Neural cell (in vitro differentiated cells): ENCODE results near the gene KIF1C. TPM values are rescaled to one million over a fixed set of nuclear protein-coding genes. Genes with fewer than 3 reads are reported as not detected.
A peak's percentile ranks its signal among the peaks of the same experiment; 100 is the strongest.

Source experiments
- H2AFZ ChIP-seq: fragments of 200-600, 300-800 bp; sonication (generic), shearing (Covaris generic); 2 replicates; pipeline ENCODE4 v1.6.0; 2014; ENCODE audit warnings: low read depth, mild to moderate bottlenecking, antibody characterized with exemption, low read length, moderate library complexity
- H3F3A ChIP-seq: fragments of 200-600 bp; shearing (Covaris generic); 2 replicates; pipeline ENCODE4 v1.6.1; 2016; ENCODE audit warnings: mild to moderate bottlenecking, moderate library complexity, mixed read lengths, antibody characterized with exemption, low read length; ENCODE audit not compliant: insufficient read depth, poor library complexity, severe bottlenecking
- H3K27ac ChIP-seq: fragments of 200-600, 300-800 bp; sonication (generic), shearing (Covaris generic); 2 replicates; pipeline ENCODE4 v1.5.1; 2014; ENCODE audit warnings: mild to moderate bottlenecking, low read length, moderate library complexity
- H3K27me3 ChIP-seq: fragments of 300-800, 200-600 bp; sonication (generic), shearing (Covaris generic); 2 replicates; pipeline ENCODE4 v1.6.0; 2014; ENCODE audit warnings: mild to moderate bottlenecking, low read depth, low read length, moderate library complexity; ENCODE audit not compliant: insufficient read depth
- H3K36me3 ChIP-seq: fragments of 300-800, 200-600 bp; sonication (generic), shearing (Covaris generic); 2 replicates; pipeline ENCODE4 v1.5.1; 2014; ENCODE audit warnings: mild to moderate bottlenecking, antibody characterized with exemption, low read length, moderate library complexity; ENCODE audit not compliant: insufficient read depth
- H3K4me2 ChIP-seq: fragments of 300-800, 200-600 bp; sonication (generic), shearing (Covaris generic); 2 replicates; pipeline ENCODE4 v1.6.0; 2014; ENCODE audit warnings: mild to moderate bottlenecking, low read length
- H3K4me3 ChIP-seq: fragments of 300-800, 200-600 bp; sonication (generic), shearing (Covaris generic); 2 replicates; pipeline ENCODE4 v1.5.1; 2014; ENCODE audit warnings: mild to moderate bottlenecking, low read length, moderate library complexity
- H3K79me2 ChIP-seq: fragments of 200-600 bp; shearing (Covaris generic); replicated peaks from 2 replicates; pipeline ENCODE4 v1.6.0; 2014; ENCODE audit warnings: mild to moderate bottlenecking, low read length, moderate library complexity; ENCODE audit not compliant: insufficient read depth
- H3K9ac ChIP-seq: fragments of 300-800, 200-600 bp; sonication (generic), shearing (Covaris generic); 2 replicates; pipeline ENCODE4 v1.6.1; 2016; ENCODE audit warnings: mild to moderate bottlenecking, low read length, mixed read lengths
- H3K9me2 ChIP-seq: fragments of 200-600 bp; shearing (Covaris generic); 2 replicates; pipeline ENCODE4 v1.6.1; 2016; ENCODE audit warnings: mild to moderate bottlenecking, low read length, mixed read lengths; ENCODE audit not compliant: insufficient read depth
- H3K9me3 ChIP-seq: fragments of 200-600, 300-800 bp; sonication (generic), shearing (Covaris generic); 2 replicates; pipeline ENCODE4 v1.6.1; 2016; ENCODE audit warnings: mild to moderate bottlenecking, mixed run types, low read length, moderate library complexity, mixed read lengths
- H4K20me1 ChIP-seq: fragments of 200-600 bp; shearing (Covaris generic); 2 replicates; pipeline ENCODE4 v1.6.1; 2016; ENCODE audit warnings: mild to moderate bottlenecking, mixed run types; ENCODE audit not compliant: insufficient read depth
- EP300 ChIP-seq: fragments of 450-650 bp; conservative IDR thresholded peaks from 2 replicates; pipeline ENCODE4 v1.6.1; 2014; ENCODE audit warnings: antibody characterized with exemption, mild to moderate bottlenecking, moderate library complexity; ENCODE audit not compliant: poor library complexity, severe bottlenecking
- EZH2 ChIP-seq: fragments of 200-600, 300-800 bp; shearing (Covaris generic), sonication (generic); IDR thresholded peaks from 2 replicates; pipeline ENCODE4 v1.6.1; 2014; ENCODE audit warnings: antibody characterized with exemption, low read length, borderline replicate concordance, mild to moderate bottlenecking; ENCODE audit not compliant: insufficient read depth, poor library complexity, severe bottlenecking
- MXI1 ChIP-seq: fragments of 450-650 bp; conservative IDR thresholded peaks from 2 replicates; pipeline ENCODE4 v1.6.1; 2014; ENCODE audit warnings: antibody characterized with exemption, mild to moderate bottlenecking; ENCODE audit not compliant: poor library complexity, severe bottlenecking
- POLR2AphosphoS5 ChIP-seq: IDR thresholded peaks from 2 replicates; pipeline ENCODE4 v1.6.1; 2012
- RAD21 ChIP-seq: fragments of 450-650 bp; conservative IDR thresholded peaks from 2 replicates; pipeline ENCODE4 v1.6.1; 2014; ENCODE audit warnings: antibody characterized with exemption, mild to moderate bottlenecking, moderate library complexity
- REST ChIP-seq: IDR thresholded peaks from 2 replicates; pipeline ENCODE4 v1.6.1; 2012; ENCODE audit warnings: borderline replicate concordance
- SMC3 ChIP-seq: fragments of 450-650 bp; conservative IDR thresholded peaks from 2 replicates; pipeline ENCODE4 v1.6.1; 2014; ENCODE audit warnings: antibody characterized with exemption, mild to moderate bottlenecking, moderate library complexity; ENCODE audit not compliant: poor library complexity
- TAF1 ChIP-seq: IDR thresholded peaks from 2 replicates; pipeline ENCODE4 v1.6.1; 2012; ENCODE audit warnings: low read depth
- polyA plus RNA-seq: library from polyadenylated mRNA; depleted of rRNA; stranded (reverse); fragments of >200 nt; gene quantifications from 2 replicates; pipeline ENCODE4 v1.2.3, GENCODE V29; 2014
- TF ChIP-seq, protein P1 (sequence below): fragments of 450-650 bp; IDR thresholded peaks from 2 replicates; pipeline ENCODE4 v1.5.1; 2014; ENCODE audit warnings: antibody characterized with exemption, mild to moderate bottlenecking, moderate library complexity; ENCODE audit not compliant: poor library complexity, severe bottlenecking

Gene KIF1C
- polyA plus RNA-seq, 1 donor from 2014 or later = 8.3 TPM

- no peaks in the 10 kb centered on the region for H3K36me3 ChIP-seq
- H3K9me2 ChIP-seq = no peaks in the 10 kb centered on the region
- peaks cover 9% of the 10 kb centered on the region for H3F3A ChIP-seq
- no peak for TF ChIP-seq REST
- peak; percentile 62 for TF ChIP-seq MXI1
- peak; percentile 32 for TF ChIP-seq POLR2AphosphoS5
- TF ChIP-seq, protein P1, sequence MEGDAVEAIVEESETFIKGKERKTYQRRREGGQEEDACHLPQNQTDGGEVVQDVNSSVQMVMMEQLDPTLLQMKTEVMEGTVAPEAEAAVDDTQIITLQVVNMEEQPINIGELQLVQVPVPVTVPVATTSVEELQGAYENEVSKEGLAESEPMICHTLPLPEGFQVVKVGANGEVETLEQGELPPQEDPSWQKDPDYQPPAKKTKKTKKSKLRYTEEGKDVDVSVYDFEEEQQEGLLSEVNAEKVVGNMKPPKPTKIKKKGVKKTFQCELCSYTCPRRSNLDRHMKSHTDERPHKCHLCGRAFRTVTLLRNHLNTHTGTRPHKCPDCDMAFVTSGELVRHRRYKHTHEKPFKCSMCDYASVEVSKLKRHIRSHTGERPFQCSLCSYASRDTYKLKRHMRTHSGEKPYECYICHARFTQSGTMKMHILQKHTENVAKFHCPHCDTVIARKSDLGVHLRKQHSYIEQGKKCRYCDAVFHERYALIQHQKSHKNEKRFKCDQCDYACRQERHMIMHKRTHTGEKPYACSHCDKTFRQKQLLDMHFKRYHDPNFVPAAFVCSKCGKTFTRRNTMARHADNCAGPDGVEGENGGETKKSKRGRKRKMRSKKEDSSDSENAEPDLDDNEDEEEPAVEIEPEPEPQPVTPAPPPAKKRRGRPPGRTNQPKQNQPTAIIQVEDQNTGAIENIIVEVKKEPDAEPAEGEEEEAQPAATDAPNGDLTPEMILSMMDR = peak; percentile 54
- no peak for TF ChIP-seq RAD21
- peak overlapping the region; percentile 97 for H3K27ac ChIP-seq
- no peaks in the 10 kb centered on the region for H4K20me1 ChIP-seq
- H3K4me3 ChIP-seq = peak overlapping the region; percentile 71
- H3K4me2 ChIP-seq = peak overlapping the region; percentile 60
- H2AFZ ChIP-seq = peak overlapping the region; percentile 40
- H3K9me3 ChIP-seq = no peaks in the 10 kb centered on the region
- no peaks in the 10 kb centered on the region for H3K27me3 ChIP-seq
- H3K79me2 ChIP-seq = no peaks in the 10 kb centered on the region
- H3K9ac ChIP-seq = peak overlapping the region; percentile 89
These were observed 30.8 kb upstream of the KIF1C start for GRCh38 chr17:4966844-4967538.

- Histone ChIP-seq H3K79me2 (no peaks in the 10 kb centered on the region), H3K4me2 (peak within 1 kb of the TSS; percentile 86), H2AFZ (peak within 1 kb of the TSS; percentile 65), H3K9ac (peak within 1 kb of the TSS; percentile 89), H4K20me1 (no peaks in the 10 kb centered on the region), H3K9me3 (no peaks in the 10 kb centered on the region), H3K27me3 (no peaks in the 10 kb centered on the region), H3K4me3 (peak within 1 kb of the TSS; percentile 71), H3F3A (peaks cover 9% of the 10 kb centered on the region), H3K9me2 (no peaks in the 10 kb centered on the region), H3K36me3 (no peaks in the 10 kb centered on the region), H3K27ac (peak within 1 kb of the TSS; percentile 97)
- TF ChIP-seq RAD21 (peak; percentile 55), SMC3 (peak; percentile 43), REST (peak; percentile 97), EP300 (peak; percentile 73), EZH2 (no peak), MXI1 (peak; percentile 77), TAF1 (peak; percentile 98), POLR2AphosphoS5 (peak; percentile 97)
- TF ChIP-seq, protein P1 = peak; percentile 5
These were observed 29.9 kb upstream of the KIF1C start, which contains the start of gene SPAG7 for GRCh38 chr17:4967539-4968485. Gene SPAG7, minus strand, starts transcription at chr17:4967817. Its CDS starts 13 bp downstream, at chr17:4967804.
